Gastroesophageal sphincter (tissue), 3 donors: ENCODE results near the gene SPACA7.

Experiments used
- EP300 ChIP-seq: sonication (generic); formaldehyde crosslinking; IDR thresholded peaks from one replicate; pipeline ENCODE4 v1.6.1; 2017; ENCODE audit warnings: antibody characterized with exemption, mild to moderate bottlenecking
- POLR2AphosphoS5 ChIP-seq: sonication (generic); formaldehyde crosslinking; IDR thresholded peaks from one replicate; pipeline ENCODE4 v1.6.1; 2017; ENCODE audit warnings: antibody characterized with exemption
- TF ChIP-seq, protein P1 (sequence below), 4 experiments: fragments of 200-600 bp in 2 of 4; fragments of 450-650 bp in 2 of 4; sonication (generic) in 1 of 4; IDR thresholded peaks; one replicate each; pipeline ENCODE4 v1.5.1; 2017 to 2019; ENCODE audit warnings: antibody characterized with exemption in 4 of 4, mild to moderate bottlenecking in 2 of 4, moderate library complexity in 2 of 4

DNA sequence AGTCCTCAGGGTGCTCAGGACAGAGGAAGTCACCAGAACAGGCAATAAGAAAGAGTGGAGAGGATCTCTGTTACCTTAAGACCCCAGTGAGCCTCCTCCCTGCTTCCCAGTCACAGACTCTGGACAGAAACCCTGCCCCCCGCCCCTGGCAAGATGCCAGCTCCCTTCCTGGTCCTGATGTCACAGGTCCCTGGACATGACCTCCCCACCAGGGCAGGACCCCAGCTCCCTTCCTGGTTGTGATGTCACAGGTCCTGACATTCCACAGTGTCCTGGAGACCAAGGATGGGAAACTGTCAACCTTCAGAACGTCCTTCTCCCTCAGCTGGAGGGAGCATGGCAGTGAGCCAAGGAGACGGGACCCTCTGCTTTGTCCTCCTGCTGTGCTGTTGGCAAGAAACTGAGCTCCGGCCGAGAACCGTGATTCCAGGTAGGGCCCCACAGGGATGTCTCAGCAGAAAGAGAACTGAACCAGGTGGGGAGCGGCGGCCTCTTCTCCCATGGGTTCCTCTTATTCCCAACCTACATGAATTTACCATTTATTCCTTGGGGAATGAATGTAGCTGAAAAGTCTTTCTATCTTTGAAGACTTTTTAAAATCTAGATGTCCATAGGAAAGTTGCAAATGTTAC lies at the start of gene SPACA7:
- TF ChIP-seq, protein P1, sequence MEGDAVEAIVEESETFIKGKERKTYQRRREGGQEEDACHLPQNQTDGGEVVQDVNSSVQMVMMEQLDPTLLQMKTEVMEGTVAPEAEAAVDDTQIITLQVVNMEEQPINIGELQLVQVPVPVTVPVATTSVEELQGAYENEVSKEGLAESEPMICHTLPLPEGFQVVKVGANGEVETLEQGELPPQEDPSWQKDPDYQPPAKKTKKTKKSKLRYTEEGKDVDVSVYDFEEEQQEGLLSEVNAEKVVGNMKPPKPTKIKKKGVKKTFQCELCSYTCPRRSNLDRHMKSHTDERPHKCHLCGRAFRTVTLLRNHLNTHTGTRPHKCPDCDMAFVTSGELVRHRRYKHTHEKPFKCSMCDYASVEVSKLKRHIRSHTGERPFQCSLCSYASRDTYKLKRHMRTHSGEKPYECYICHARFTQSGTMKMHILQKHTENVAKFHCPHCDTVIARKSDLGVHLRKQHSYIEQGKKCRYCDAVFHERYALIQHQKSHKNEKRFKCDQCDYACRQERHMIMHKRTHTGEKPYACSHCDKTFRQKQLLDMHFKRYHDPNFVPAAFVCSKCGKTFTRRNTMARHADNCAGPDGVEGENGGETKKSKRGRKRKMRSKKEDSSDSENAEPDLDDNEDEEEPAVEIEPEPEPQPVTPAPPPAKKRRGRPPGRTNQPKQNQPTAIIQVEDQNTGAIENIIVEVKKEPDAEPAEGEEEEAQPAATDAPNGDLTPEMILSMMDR (IDR thresholded peaks at IDR 0.05) = no peak
- TF ChIP-seq EP300 = no peak
- no peak for TF ChIP-seq POLR2AphosphoS5
